Activated gamma-delta T cell treated with Interleukin-2 at 50 U/mL for 16 hours (primary cell): ENCODE data around the gene NUDT4.
"Not testable (repeated sequence)": the region's sequence is repeated elsewhere in the genome, so short reads cannot be mapped to it uniquely, and the experiment has no call there.

Experiments used
- DNase-seq: peaks from one replicate; pipeline ENCODE4 v3.0.0-alpha.2; 2020

Gene NUDT4

GRCh38 chr12:93403988-93404803 lies 26.5 kb downstream of the NUDT4 start:
- DNase-seq, result no peak

DNA sequence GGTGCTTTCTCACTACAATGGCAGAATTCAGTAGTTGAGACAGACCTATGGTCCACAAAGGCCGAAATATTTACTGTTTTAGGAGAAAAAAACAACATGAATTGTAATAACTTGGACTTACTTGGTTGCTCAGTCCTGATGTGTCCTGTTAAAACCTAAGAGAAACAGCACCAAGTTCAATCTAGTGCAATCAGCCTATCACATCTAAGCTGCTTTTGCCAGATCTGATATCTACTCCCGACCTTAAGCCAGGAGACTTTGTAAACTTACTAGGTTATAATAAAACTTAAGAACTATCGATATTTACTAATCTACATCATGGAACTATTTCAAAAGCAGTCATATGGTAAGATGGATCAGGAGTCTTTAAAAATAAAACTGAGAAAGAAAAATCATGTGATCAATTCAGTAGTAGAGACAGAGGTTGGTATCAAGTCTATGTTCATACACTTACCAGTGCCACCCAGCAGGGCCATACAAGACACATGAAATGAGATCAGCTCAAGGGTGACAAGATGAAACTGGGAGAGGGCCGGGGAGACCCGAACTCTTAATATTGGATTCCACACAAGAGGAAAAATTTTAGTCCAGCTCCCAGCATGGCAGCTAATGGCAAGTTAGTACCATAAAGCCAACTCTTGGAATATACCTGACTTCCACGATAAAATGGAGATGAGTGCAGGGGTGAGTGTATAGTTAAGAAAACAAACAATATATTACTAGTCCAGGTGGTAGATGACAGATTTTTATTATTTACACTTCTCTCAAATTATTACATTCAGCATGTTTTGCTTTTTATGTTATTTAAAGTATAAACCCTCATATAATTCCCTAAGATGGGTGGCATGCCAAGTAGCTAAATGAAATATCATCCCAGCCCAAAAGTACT lies 27.5 kb downstream of the NUDT4 start:
- no peak for DNase-seq

DNA sequence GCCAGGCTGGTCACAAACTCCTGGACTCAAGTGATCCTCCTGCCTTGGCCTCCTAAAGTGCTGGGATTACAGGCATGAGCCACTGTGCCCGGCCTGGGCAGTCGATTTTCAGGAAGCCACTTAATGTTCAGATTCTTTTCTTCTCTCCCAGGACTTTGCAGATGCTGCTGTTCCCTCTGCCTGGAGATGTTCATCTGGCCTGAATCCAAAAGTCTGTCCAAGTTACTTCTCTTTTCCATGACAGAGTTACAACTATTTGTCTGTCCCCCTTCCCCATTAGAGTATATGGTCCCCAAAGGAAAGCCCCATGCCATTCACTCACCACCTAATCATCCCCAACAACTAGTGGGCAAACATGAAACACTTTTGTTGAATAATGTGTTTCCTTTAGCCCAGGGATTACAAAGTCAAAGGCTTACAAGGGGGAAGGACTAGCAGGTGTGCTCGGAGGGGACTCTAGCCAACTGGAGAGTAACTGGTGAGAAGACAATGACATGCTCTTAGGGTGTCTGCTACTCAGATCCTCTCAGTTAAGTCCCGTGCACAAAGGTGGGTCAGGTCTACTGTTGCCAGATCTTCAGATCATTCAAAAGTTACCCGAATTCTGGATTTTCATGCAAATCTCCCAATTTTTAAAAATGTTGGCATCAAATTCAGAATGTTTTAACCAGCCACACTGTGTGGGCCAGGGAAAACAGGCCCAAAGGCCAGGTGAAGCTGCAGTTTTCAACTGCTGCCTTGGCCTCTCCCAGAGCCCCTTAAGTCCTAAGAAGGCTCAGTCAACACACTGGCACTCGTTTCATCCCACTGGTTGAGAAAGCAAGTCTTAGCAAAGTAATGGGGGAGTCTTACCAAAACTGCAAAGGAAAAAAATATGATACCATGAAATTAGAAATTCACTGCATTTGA lies 29.6 kb downstream of the NUDT4 start:
- no peak for DNase-seq

DNA sequence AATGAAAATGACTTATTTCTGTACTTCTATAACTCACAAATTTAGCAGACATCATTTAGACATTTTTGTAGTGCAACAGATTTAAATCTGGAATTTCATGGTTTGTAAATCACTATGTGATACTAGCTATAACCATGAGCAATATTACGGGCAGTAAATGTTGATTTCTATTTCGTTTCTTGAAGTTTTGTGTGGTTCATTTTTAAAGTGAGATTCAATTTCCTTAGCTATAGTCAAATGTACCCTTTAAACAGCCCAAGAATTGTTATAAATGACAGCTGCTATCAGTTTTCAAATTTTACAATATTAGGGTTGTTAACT lies 30.2 kb downstream of the NUDT4 start:
- no peak for DNase-seq

DNA sequence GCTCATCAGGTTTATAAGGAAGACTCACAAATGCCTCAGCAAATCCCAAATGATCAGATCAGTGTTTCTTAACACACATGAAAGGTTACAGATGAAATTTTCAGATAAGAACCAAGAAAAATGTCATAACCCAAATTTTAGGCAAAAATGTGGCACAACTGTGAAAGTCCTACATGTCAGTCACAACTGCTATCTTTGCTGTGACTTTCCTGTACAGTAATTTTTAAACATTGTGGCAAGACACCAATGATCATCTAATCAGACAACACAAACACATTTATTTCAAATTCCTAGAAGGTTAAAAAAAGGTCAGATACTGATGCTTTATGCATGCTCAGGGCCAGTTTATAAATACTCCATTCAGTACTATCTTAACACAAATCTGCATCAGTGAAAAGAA lies 31.1 kb downstream of the NUDT4 start:
- DNase-seq, result no peak

DNA sequence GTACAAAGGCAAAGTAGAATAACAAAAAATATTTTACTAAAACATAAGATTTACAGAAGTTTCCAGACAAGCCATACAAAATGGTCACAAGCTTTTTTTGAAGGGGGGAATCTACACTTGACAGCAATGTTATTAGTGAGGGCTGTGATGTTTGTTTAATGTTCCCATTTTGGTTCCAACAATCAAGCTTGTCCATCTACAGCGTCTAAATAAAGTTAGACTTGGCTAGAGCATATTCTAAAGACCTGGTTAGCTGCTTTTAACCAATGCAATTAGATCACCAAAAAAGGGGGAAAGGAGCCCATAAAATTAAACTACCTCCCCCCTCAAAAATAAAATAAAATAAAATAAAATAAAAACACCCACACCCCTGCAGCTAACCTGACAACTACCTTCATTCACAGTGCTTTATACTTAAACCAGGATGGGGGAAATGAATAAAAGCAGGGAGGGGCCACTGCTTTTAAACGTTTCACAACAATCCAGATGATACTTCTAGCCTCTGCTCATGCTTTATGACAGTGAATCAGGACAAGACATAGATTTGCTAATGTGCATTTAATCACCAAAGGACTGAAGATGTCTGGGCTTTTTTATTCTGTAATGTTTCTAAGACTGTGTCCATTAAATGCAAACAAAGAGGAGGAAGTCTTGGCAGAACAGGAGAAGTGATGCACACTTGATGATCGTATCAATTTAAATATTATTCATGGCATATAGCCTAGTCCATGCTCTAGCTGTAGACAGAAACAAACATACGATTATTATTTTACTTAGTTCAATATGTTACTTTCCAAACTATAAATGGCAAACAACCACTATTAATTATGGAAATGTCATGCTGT lies 31.8 kb downstream of the NUDT4 start:
- not testable (repeated sequence) for DNase-seq

DNA sequence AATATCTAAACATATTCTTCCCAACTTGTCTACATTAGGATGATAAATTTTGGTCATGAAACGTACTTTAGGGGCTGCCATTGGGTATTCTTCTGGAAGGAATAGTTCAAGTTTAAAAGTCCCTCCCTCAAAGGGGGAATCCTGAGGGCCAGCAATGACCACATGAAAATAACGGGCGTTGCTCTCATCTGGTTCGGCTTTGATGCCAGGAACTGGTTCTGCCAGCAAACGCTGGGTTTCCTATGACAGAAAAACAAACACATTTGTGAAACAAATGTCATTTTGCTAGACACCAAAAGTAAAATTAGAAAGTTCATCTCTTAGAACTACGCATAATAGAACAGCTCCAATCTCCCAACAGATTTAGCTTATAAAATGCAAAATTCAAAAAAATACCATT lies 33.3 kb downstream of the NUDT4 start:
- not testable (repeated sequence) for DNase-seq

DNA sequence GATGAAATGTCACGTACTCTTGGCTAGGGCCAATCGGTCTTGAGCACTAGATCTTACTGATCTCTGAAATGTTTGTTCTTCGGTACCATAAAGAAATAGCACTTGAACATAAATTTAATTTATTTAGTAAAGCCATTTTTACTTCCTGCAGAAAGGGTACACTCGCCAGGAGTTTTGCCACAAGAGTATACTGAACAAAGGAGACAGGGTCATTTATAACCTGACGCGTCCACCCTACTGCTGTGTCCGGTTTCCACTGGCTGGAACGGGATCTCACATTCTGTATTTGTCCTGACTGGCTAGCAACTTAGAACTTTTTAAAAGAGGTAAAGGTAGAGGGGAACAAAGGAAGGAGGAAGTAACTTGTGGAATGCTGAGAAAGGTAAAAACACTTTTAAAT lies 34.7 kb downstream of the NUDT4 start:
- not testable (repeated sequence) for DNase-seq

DNA sequence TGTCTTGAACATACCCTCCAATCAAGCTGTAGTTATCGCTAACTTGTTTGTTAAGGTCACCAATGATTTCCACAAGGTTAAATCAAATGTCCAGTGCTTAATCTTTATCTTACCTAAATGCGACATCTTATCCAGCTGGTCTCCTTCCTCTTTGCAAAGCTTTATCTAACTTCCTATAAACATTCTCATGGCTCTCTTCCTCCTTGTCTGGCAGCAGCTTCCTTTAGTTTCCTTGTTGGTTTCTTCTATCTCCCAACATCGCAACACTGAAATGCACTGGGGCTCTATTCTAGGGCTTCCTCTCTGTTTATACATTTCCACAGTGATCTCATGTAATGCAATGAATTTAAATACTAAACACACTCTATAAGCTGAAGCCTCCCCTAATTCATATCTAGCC lies 35.3 kb downstream of the NUDT4 start:
- DNase-seq, result no peak

DNA sequence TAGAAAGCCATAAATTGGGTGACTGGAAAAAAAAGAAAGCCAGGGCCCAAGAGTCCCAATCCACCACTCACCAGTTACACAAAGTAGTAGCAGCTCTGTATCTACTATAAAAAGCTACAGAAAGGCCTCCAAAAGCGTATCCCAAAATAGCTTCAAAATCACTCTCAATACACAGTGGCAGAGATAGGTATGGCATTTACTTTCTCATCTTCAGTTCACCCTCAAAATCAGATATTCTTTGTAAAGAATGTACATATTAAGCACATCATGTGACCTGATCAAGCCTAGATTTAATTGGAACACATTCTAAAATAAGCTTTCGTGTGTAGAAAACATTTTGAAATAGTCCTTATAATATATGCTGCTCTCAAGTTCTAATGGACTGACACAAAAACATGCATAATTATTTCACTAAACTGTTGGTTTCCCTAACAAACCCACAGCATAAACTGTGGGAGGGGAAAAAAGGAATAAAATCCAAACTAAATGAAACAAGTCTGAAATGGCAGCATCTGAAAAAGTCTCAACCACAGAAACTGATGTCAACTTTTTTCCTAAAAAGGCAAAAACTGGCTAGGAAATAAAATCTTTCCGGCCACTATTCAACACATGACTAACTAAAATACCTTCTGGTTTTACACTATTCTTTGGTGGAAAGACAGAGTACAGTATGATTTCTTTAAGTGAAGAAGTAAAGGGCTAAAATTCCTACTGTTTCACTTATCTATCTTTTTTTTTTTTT lies 38.2 kb downstream of the NUDT4 start:
- no peak for DNase-seq

DNA sequence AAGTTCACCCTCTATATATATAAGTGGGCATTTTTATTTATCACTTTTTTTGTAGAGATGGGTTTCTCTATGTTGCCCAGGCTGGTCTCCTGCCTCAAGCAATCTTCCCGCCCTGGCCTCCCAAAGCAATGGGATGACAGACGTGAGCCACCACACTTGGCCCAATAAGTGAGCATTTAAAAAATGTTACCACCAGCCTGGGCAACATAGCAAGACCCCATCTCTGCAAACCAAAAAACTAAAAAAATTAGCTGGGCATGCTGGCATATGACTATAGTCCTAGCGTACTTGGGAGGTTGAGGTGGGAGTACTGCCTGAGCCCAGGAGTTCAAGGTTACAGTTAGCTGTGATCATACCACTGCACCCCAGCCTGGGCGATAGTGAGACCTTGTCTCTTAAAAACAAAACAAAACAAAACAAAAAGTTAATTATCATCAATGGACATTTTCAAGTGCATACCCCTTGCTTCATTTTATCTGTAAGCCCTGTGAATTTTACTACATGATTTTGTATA lies 40.3 kb downstream of the NUDT4 start:
- DNase-seq, result no peak

DNA sequence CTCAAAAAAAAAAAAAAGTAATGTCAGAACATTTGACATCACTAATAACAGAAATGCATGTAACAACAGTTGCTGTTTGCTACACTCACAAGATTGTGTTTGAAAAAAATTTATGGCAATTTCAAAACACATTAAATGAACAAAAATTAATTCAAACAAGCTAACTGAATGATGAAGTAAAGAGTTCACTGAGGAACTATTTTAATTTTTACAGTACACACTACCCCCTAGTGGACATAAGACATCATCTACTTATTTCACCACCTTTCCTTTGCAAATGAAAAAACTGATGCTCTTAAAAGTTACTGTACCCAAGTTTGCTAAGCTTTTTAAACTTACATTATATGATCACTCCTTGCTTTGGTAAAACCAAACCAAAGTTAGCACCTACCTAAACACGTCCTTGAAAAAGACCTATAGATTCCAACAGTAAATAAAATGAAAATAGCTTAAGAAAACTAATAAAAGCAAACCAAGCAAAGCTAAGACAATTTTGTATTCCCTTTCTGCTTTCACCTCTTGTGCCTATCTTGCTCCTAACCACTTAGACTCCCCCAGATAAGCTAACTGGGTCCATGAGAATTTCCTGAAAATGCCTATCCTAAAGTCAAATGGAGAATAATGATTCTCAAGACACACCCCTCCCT lies 41.8 kb downstream of the NUDT4 start:
- no peak for DNase-seq

- no peak for DNase-seq
Observed at GRCh38 chr12:93422050-93422449, 44.3 kb downstream of the NUDT4 start.

GRCh38 chr12:93425736-93426411 lies 48.1 kb downstream of the NUDT4 start:
- no peak for DNase-seq

GRCh38 chr12:93426412-93426805 lies 48.7 kb downstream of the NUDT4 start:
- DNase-seq, result no peak

DNA sequence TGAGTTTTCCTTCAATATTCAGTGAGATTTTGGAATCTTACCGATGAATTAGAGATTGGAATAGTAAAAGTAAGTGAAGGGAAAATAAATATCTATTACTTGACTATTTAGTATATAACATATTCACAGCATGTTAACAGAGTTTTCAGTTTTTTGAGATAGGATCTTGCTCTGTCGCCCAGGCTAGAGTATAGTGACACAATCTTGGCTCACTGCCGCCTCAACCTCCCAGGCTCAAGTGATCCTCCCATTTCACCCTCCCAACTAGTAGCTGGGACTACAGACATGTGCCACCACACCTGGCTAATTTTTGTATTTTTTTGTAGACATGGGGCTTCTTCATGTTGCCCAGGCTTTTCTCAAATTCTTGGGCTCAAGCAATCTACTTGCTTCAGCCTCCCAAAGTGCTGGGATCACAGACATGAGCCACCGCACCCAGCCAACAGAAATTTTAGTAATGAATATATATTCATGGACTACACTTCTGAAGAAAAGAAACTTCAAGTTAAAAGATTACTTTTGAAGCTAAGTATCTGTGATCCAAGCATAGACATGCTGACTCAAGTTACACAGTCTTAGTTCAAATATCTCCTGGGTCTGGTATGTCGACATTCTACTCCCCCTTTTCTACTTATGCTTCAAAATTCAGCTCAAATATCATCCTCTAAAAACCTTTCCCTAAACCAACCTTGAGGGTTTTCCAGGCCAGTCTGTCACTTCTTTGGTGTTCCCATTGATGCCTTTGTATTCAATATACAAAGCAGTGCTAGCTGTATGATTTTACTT lies 50.2 kb downstream of the NUDT4 start:
- DNase-seq, result no peak

DNA sequence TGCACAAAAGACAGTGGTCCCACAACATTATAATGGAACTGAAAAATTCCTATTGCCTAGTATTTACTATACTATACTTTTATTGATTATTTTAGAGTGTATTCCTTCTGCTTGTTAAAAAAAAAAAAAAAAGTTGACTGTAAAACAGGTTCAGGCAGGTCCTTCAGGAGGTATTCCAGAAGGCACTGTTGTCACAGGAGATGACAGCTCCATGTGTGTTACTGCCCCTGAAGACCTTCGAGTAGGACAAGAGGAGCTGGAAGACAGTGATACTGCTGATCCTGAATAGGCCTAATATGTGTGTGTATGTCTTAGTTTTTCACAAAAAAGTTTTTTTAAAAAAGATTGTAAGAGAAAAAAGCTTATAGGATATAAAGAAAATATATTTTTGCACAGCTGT lies 51.7 kb downstream of the NUDT4 start:
- DNase-seq, result no peak

DNA sequence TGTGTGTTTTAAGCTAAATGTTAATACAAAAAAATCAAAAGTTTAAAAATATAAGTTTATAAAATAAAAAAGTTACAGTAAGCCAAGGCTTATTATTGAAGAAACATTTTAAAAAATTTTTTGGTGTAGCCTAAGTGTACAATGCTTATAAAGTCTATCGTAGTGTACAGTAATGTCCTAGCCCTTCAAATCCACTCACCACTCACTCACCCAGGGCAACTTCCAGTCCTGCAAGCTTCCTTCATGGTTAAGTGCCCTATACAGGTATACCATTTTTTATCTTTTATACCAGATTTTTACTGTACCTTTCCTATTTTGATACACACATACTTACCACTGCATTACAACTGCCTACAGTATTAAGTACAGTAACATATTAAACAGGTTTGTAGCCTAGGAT lies 52.1 kb downstream of the NUDT4 start:
- no peak for DNase-seq

DNA sequence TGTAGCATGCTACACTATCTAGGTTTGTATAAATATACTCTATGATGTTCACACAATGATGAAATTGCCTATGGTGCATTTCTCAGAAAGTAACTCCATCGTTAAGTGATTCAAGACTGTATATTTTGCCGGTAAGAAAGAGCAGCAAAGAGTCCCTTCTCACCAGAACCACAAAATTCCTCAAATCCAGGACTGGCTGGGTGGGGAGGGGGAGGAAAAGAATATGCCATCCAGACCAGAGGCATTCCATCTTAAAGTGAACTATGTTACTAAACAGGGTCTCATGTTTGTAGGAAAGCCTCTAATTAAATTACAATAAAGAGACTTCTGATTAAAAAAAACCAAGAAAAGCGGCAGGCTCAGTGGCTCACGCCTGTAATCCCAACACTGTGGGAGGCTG lies 52.6 kb downstream of the NUDT4 start:
- no peak for DNase-seq
